Measurements from ENCODE around the gene MAPK4.

DNA sequence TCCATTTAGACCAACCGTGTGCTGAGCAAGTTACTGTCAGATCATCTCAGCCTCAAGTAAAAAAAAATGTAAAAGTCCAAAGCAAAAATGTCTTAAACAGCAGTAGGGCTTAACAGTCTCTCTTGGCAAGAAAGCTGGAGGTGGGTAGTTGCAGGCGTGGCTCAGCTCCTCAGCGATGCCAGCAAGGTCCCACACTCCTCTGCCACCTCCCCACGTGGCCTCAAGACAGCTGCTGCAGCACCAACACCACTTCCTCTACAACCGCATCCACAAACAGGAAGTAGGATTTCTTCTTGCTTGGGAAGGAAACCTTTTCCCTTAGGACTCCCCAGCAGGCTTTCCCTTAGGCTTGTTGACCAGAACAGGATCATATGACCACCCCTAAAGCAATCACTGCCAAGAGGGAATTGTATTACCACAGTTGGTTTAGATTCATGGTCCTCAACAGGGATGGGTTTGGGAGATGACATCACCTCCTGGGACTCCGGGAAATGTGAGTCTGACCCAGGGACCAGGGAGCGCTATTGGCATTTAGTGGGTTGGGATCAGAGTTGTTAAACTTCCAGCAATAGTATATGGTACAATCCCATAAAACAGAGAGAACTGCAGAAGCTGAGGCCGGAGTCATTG, 97.1 kb downstream of the MAPK4 start:
- TF ChIP-seq POLR2A (IDR thresholded peaks at IDR 0.05; ENCODE audit: low read depth, low read length) (no peak), POLR2AphosphoS5 (IDR thresholded peaks at IDR 0.05; ENCODE audit: low read depth, low read length) (no peak), TAF1 (IDR thresholded peaks at IDR 0.05; ENCODE audit: borderline replicate concordance, low read depth, low read length) (no peak)

Measured in GM12892 (cell line).